Activated CD4-positive, alpha-beta memory T cell treated with anti-CD3 and anti-CD28 coated beads for 36 hours (primary cell): ENCODE results near the gene NUP54. TPM values are rescaled to one million over a fixed set of nuclear protein-coding genes. Genes with fewer than 3 reads are reported as not detected.

Source experiments
- CTCF ChIA-PET: fragments of 350-600 bp; sonication (Branson Sonifier 250); formaldehyde crosslinking; loops from one replicate; lab custom pipeline; 2021; ENCODE audit warnings: antibody characterized with exemption, inconsistent platforms; lab: Charles Lee
- POLR2A ChIA-PET: fragments of 350-600 bp; sonication (Branson Sonifier 250); formaldehyde crosslinking; loops from one replicate; lab custom pipeline; 2021; ENCODE audit warnings: antibody characterized with exemption; lab: Charles Lee
- DNase-seq: peaks from one replicate; pipeline ENCODE4 v3.0.0-alpha.2; 2020
- H3K27ac Mint-ChIP-seq: one replicate; pipeline ENCODE4 v1.8.0; 2021; ENCODE audit warnings: mixed read lengths
- H3K27me3 Mint-ChIP-seq: one replicate; pipeline ENCODE4 v1.8.0; 2021; ENCODE audit warnings: mixed read lengths
- H3K36me3 Mint-ChIP-seq: one replicate; pipeline ENCODE4 v1.8.0; 2021; ENCODE audit warnings: mixed read lengths
- H3K4me1 Mint-ChIP-seq: one replicate; pipeline ENCODE4 v1.8.0; 2021; ENCODE audit warnings: low read depth, mixed read lengths
- H3K4me3 Mint-ChIP-seq: one replicate; pipeline ENCODE4 v1.8.0; 2021; ENCODE audit warnings: mild to moderate bottlenecking, mixed read lengths
- H3K9me3 Mint-ChIP-seq: one replicate; pipeline ENCODE4 v1.8.0; 2021; ENCODE audit warnings: mixed read lengths
- intact Hi-C: fragments of 100-400 bp; cut with micrococcal nuclease; formaldehyde crosslinking; loops from one replicate; pipeline ENCODE4 v1.15.1; 2023
- total RNA-seq, 2 experiments: library from RNA; stranded (reverse); gene quantifications; one replicate each; pipeline ENCODE4 v1.2.3, GENCODE V29; 2021

Gene NUP54
- 10 to 100 TPM; 51.3 to 55.9 TPM for total RNA-seq

- peak within 1 kb of the TSS; percentile 88 for H3K27ac Mint-ChIP-seq
- no peaks in the 10 kb centered on the region for H3K27me3 Mint-ChIP-seq
- H3K36me3 Mint-ChIP-seq, result peaks cover 6% of the 10 kb centered on the region
- H3K4me3 Mint-ChIP-seq, result peak within 1 kb of the TSS; percentile 91
- DNase-seq, result peak; percentile 98
- peaks cover 25% of the 10 kb centered on the region for H3K4me1 Mint-ChIP-seq
- ChIA-PET POLR2A (interaction anchor here (0.9 to 1.5 kb wide), 4 partner anchors 90 to 424 kb away, joined by 3 to 4 read pairs (median 3); partner anchors contain the start of genes NAAA and USO1), CTCF (interaction anchor here (0.8 to 2.5 kb wide), 6 partner anchors 11 to 230 kb away, joined by 3 to 9 read pairs (median 3); no protein-coding TSS in a partner anchor)
- H3K9me3 Mint-ChIP-seq, result no peaks in the 10 kb centered on the region
- intact Hi-C loops, result loop anchor here (1.0 to 5.0 kb wide), 5 partner anchors 64 to 424 kb away; partner anchors contain the start of genes NAAA, SCARB2, SDAD1 and USO1
Observed at GRCh38 chr4:76148142-76148865, at the start of gene NUP54. Gene NUP54, minus strand, starts transcription at chr4:76148397. Its CDS starts 23 bp downstream, at chr4:76148374.

- H3K4me1 Mint-ChIP-seq, result peaks cover 44% of the 10 kb centered on the region
- no peak for DNase-seq
- POLR2A ChIA-PET, result no interaction called here
- peaks cover 25% of the 10 kb centered on the region for H3K36me3 Mint-ChIP-seq
- H3K27ac Mint-ChIP-seq, result no peak overlapping the region
- H3K9me3 Mint-ChIP-seq, result peaks cover 10% of the 10 kb centered on the region
- CTCF ChIA-PET, result no interaction called here
- H3K4me3 Mint-ChIP-seq, result no peak overlapping the region
- intact Hi-C loops, result loop anchor here (5.0 kb wide), 1 partner anchor 205 kb away; the partner anchor contains the start of gene SDAD1
- H3K27me3 Mint-ChIP-seq, result no peaks in the 10 kb centered on the region
Observed at GRCh38 chr4:76197031-76197743, 49.0 kb upstream of the NUP54 start.

GRCh38 chr4:76196376-76196775 lies 48.2 kb upstream of the NUP54 start:
- DNase-seq, result no peak
- no peaks in the 10 kb centered on the region for H3K27me3 Mint-ChIP-seq
- H3K9me3 Mint-ChIP-seq, result peaks cover 15% of the 10 kb centered on the region
- CTCF ChIA-PET, result no interaction called here
- peaks cover 32% of the 10 kb centered on the region for H3K36me3 Mint-ChIP-seq
- H3K4me1 Mint-ChIP-seq, result peaks cover 44% of the 10 kb centered on the region
- intact Hi-C loops, result loop anchor here (5.0 kb wide), 1 partner anchor 204 kb away; the partner anchor contains the start of gene SDAD1
- no peak overlapping the region for H3K4me3 Mint-ChIP-seq
- H3K27ac Mint-ChIP-seq, result no peak overlapping the region
- POLR2A ChIA-PET, result no interaction called here

- no peak overlapping the region for H3K27ac Mint-ChIP-seq
- ChIA-PET CTCF (no interaction called here), POLR2A (no interaction called here)
- H3K4me3 Mint-ChIP-seq, result no peak overlapping the region
- peaks cover 36% of the 10 kb centered on the region for H3K4me1 Mint-ChIP-seq
- DNase-seq, result no peak
- H3K27me3 Mint-ChIP-seq, result no peaks in the 10 kb centered on the region
- intact Hi-C loops, result loop anchor here (5.0 kb wide), 1 partner anchor 203 kb away; the partner anchor contains the start of gene SDAD1
- peaks cover 33% of the 10 kb centered on the region for H3K36me3 Mint-ChIP-seq
- H3K9me3 Mint-ChIP-seq, result peaks cover 16% of the 10 kb centered on the region
Observed at GRCh38 chr4:76195326-76195725, 47.1 kb upstream of the NUP54 start.

GRCh38 chr4:76194325-76194724 lies 46.1 kb upstream of the NUP54 start:
- Mint-ChIP-seq H3K27ac (no peak overlapping the region), H3K27me3 (no peaks in the 10 kb centered on the region), H3K9me3 (peaks cover 16% of the 10 kb centered on the region), H3K4me3 (no peak overlapping the region), H3K36me3 (peaks cover 35% of the 10 kb centered on the region), H3K4me1 (peaks cover 26% of the 10 kb centered on the region)
- POLR2A ChIA-PET, result no interaction called here
- CTCF ChIA-PET, result no interaction called here
- DNase-seq, result no peak
- intact Hi-C loops, result no loop called here

GRCh38 chr4:76192236-76192635 lies 44.0 kb upstream of the NUP54 start:
- DNase-seq, result no peak
- no peaks in the 10 kb centered on the region for H3K27me3 Mint-ChIP-seq
- no peak overlapping the region for H3K4me3 Mint-ChIP-seq
- peaks cover 8% of the 10 kb centered on the region for H3K4me1 Mint-ChIP-seq
- intact Hi-C loops, result no loop called here
- H3K9me3 Mint-ChIP-seq, result peaks cover 16% of the 10 kb centered on the region
- peaks cover 35% of the 10 kb centered on the region for H3K36me3 Mint-ChIP-seq
- H3K27ac Mint-ChIP-seq, result no peak overlapping the region
- ChIA-PET CTCF (interaction anchor here (0.7 kb wide), 1 partner anchor 13 kb away, joined by 3 read pairs; no protein-coding TSS in a partner anchor), POLR2A (no interaction called here)

GRCh38 chr4:76188557-76188956 lies 40.4 kb upstream of the NUP54 start:
- ChIA-PET POLR2A (interaction anchor here (1.3 kb wide), 1 partner anchor 10 kb away, joined by 4 read pairs; no protein-coding TSS in a partner anchor), CTCF (interaction anchor here (1.5 to 2.5 kb wide), 2 partner anchors 9 to 188 kb away, joined by 4 to 8 read pairs; no protein-coding TSS in a partner anchor)
- intact Hi-C loops, result no loop called here
- H3K4me1 Mint-ChIP-seq, result no peaks in the 10 kb centered on the region
- no peak for DNase-seq
- H3K9me3 Mint-ChIP-seq, result peaks cover 14% of the 10 kb centered on the region
- peaks cover 22% of the 10 kb centered on the region for H3K36me3 Mint-ChIP-seq
- no peak overlapping the region for H3K4me3 Mint-ChIP-seq
- H3K27me3 Mint-ChIP-seq, result no peaks in the 10 kb centered on the region
- H3K27ac Mint-ChIP-seq, result no peak overlapping the region

GRCh38 chr4:76188149-76188548 lies 40.0 kb upstream of the NUP54 start:
- H3K27ac Mint-ChIP-seq, result no peak overlapping the region
- no peak overlapping the region for H3K4me3 Mint-ChIP-seq
- no peaks in the 10 kb centered on the region for H3K4me1 Mint-ChIP-seq
- peaks cover 11% of the 10 kb centered on the region for H3K9me3 Mint-ChIP-seq
- ChIA-PET POLR2A (interaction anchor here (1.3 kb wide), 1 partner anchor 11 kb away, joined by 4 read pairs; no protein-coding TSS in a partner anchor), CTCF (interaction anchor here (1.5 to 2.5 kb wide), 2 partner anchors 8 to 189 kb away, joined by 4 to 8 read pairs; no protein-coding TSS in a partner anchor)
- no peak for DNase-seq
- intact Hi-C loops, result no loop called here
- H3K27me3 Mint-ChIP-seq, result no peaks in the 10 kb centered on the region
- peaks cover 19% of the 10 kb centered on the region for H3K36me3 Mint-ChIP-seq

- H3K4me3 Mint-ChIP-seq, result no peak overlapping the region
- peaks cover 10% of the 10 kb centered on the region for H3K36me3 Mint-ChIP-seq
- peaks cover 5% of the 10 kb centered on the region for H3K9me3 Mint-ChIP-seq
- H3K27ac Mint-ChIP-seq, result no peak overlapping the region
- ChIA-PET POLR2A (no interaction called here), CTCF (interaction anchor here (1.3 kb wide), 1 partner anchor 12 kb away, joined by 5 read pairs; no protein-coding TSS in a partner anchor)
- H3K4me1 Mint-ChIP-seq, result no peaks in the 10 kb centered on the region
- no peak for DNase-seq
- H3K27me3 Mint-ChIP-seq, result no peaks in the 10 kb centered on the region
- intact Hi-C loops, result no loop called here
Observed at GRCh38 chr4:76187152-76187551, 39.0 kb upstream of the NUP54 start.

- Mint-ChIP-seq H3K4me1 (no peaks in the 10 kb centered on the region), H3K27ac (no peak overlapping the region), H3K9me3 (no peaks in the 10 kb centered on the region), H3K4me3 (no peak overlapping the region), H3K36me3 (no peaks in the 10 kb centered on the region), H3K27me3 (no peaks in the 10 kb centered on the region)
- ChIA-PET CTCF (interaction anchor here (1.7 to 8.6 kb wide), 4 partner anchors 18 to 322 kb away, joined by 4 to 274 read pairs (median 30); partner anchors contain the start of gene STBD1), POLR2A (no interaction called here)
- DNase-seq, result no peak
- intact Hi-C loops, result loop anchor here (5.0 kb wide), 1 partner anchor 70 kb away; the partner anchor contains the start of gene FAM47E
Observed at GRCh38 chr4:76182463-76182862, 34.3 kb upstream of the NUP54 start.

- ChIA-PET CTCF (interaction anchor here (0.6 to 8.6 kb wide), 70 partner anchors 10 to 1024 kb away, joined by 3 to 274 read pairs (median 4); partner anchors contain the start of genes NUP54, SCARB2 and STBD1), POLR2A (no interaction called here)
- Mint-ChIP-seq H3K36me3 (peaks cover 3% of the 10 kb centered on the region), H3K4me3 (no peak overlapping the region), H3K4me1 (no peaks in the 10 kb centered on the region), H3K9me3 (no peaks in the 10 kb centered on the region), H3K27me3 (no peaks in the 10 kb centered on the region), H3K27ac (no peak overlapping the region)
- peak; percentile 87 for DNase-seq
- intact Hi-C loops, result loop anchor here (1.0 to 5.0 kb wide), 4 partner anchors 73 to 325 kb away; partner anchors contain the start of gene FAM47E
Observed at GRCh38 chr4:76179398-76180318, 31.5 kb upstream of the NUP54 start.
